ENCODE results near the gene TNFSF12.
A peak's percentile ranks its signal among the peaks of the same experiment; 100 is the strongest.

TNFSF12 gene

GRCh38 chr17:7513850-7514419 lies 34.9 kb upstream of the TNFSF12 start:
- H3K36me3 ChIP-seq (ENCODE audit: control insufficient read depth, insufficient read depth, low read length), result peaks cover 40% of the 10 kb centered on the region
- H3K4me3 ChIP-seq (ENCODE audit: low read length), result no peak overlapping the region
- no peak overlapping the region for H3K27ac ChIP-seq (ENCODE audit: low read depth, low read length)
- H3K27me3 ChIP-seq (ENCODE audit: control insufficient read depth, insufficient read depth, low read length), result no peaks in the 10 kb centered on the region
- no peak overlapping the region for H3K9ac ChIP-seq (ENCODE audit: low read length)
- no peaks in the 10 kb centered on the region for H3K4me1 ChIP-seq (ENCODE audit: control insufficient read depth, insufficient read depth, low read length)

- Histone ChIP-seq H3K4me1 (ENCODE audit: control insufficient read depth, insufficient read depth, low read length) (no peaks in the 10 kb centered on the region), H3K4me3 (ENCODE audit: low read length) (no peak overlapping the region), H3K27ac (ENCODE audit: low read depth, low read length) (no peak overlapping the region), H3K36me3 (ENCODE audit: control insufficient read depth, insufficient read depth, low read length) (peaks cover 25% of the 10 kb centered on the region), H3K27me3 (ENCODE audit: control insufficient read depth, insufficient read depth, low read length) (no peaks in the 10 kb centered on the region), H3K9ac (ENCODE audit: low read length) (no peak overlapping the region)
Observed at GRCh38 chr17:7515911-7516610, 32.8 kb upstream of the TNFSF12 start.

- Histone ChIP-seq H3K9ac (ENCODE audit: low read length) (no peak overlapping the region), H3K36me3 (ENCODE audit: control insufficient read depth, insufficient read depth, low read length) (no peaks in the 10 kb centered on the region), H3K27me3 (ENCODE audit: control insufficient read depth, insufficient read depth, low read length) (no peaks in the 10 kb centered on the region), H3K4me3 (ENCODE audit: low read length) (no peak overlapping the region), H3K27ac (ENCODE audit: low read depth, low read length) (no peak overlapping the region), H3K4me1 (ENCODE audit: control insufficient read depth, insufficient read depth, low read length) (no peaks in the 10 kb centered on the region)
Observed at GRCh38 chr17:7523033-7523432, 25.8 kb upstream of the TNFSF12 start.

DNA sequence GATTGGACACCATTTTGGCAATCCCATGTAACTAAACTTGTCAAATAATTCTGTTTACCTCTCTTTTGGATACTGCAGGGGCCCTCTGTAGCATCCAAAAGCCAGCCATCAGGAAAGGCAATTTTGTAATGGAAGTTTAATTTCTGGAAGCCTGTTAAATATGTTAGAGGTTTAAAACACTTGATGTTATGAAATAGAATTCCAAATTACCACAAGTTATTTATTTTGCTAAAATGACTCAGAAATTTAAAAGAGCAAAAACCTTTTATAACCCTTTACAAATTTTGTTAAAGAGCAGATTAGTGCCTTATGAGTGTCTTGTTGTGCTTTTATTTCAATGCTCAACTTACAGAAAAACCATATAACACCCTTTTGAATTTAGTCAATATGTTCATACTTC lies 20.0 kb upstream of the TNFSF12 start:
- no peaks in the 10 kb centered on the region for H3K27me3 ChIP-seq (ENCODE audit: control insufficient read depth, insufficient read depth, low read length)
- no peak overlapping the region for H3K27ac ChIP-seq (ENCODE audit: low read depth, low read length)
- no peaks in the 10 kb centered on the region for H3K36me3 ChIP-seq (ENCODE audit: control insufficient read depth, insufficient read depth, low read length)
- no peaks in the 10 kb centered on the region for H3K4me1 ChIP-seq (ENCODE audit: control insufficient read depth, insufficient read depth, low read length)
- H3K9ac ChIP-seq (ENCODE audit: low read length), result no peak overlapping the region
- no peak overlapping the region for H3K4me3 ChIP-seq (ENCODE audit: low read length)

GRCh38 chr17:7530023-7530900 lies 18.6 kb upstream of the TNFSF12 start:
- no peak overlapping the region for H3K27ac ChIP-seq (ENCODE audit: low read depth, low read length)
- H3K4me3 ChIP-seq (ENCODE audit: low read length), result no peak overlapping the region

GRCh38 chr17:7538050-7538449 lies 10.8 kb upstream of the TNFSF12 start:
- H3K4me3 ChIP-seq (ENCODE audit: low read length), result no peak overlapping the region
- no peaks in the 10 kb centered on the region for H3K36me3 ChIP-seq (ENCODE audit: control insufficient read depth, insufficient read depth, low read length)
- H3K27ac ChIP-seq (ENCODE audit: low read depth, low read length), result no peak overlapping the region

More at GRCh38 chr17:7530023-7530900, 18.6 kb upstream of the TNFSF12 start:
- Histone ChIP-seq H3K4me1 (ENCODE audit: control insufficient read depth, insufficient read depth, low read length) (no peaks in the 10 kb centered on the region), H3K36me3 (ENCODE audit: control insufficient read depth, insufficient read depth, low read length) (no peaks in the 10 kb centered on the region), H3K9ac (ENCODE audit: low read length) (no peak overlapping the region), H3K27me3 (ENCODE audit: control insufficient read depth, insufficient read depth, low read length) (no peaks in the 10 kb centered on the region)

DNA sequence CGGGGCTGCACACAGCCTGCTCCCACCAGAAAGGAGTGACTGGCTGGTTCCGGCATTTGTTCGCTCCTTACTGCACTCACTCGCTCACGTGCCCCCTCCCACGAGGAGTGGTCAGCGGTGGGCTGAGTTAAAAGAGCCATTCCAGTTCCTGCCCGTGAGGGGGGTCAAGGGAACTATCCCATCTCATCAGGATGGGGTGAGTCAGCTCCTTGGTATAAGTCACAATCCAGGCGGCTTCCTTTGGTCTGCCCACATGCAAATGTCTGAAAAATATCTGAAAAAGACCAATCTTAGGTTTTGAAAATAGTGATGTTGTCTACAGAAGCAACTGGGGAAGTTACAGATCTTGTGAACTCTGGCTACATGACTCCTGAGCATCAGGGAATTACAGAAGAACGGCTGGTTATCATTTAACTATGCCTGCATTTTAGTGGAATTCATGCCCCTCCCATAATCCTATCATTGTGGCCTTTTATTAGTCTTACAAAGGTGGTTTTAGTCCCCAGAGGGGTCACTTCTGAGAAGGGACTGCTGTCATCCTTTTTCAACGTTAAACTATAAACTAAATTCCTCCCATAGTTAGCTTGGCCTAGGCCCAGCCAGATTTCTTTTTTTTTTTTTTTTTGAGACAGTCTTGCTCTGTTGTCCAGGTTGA lies 9.8 kb upstream of the TNFSF12 start:
- Histone ChIP-seq H3K27ac (ENCODE audit: low read depth, low read length) (no peak overlapping the region), H3K9ac (ENCODE audit: low read length) (no peak overlapping the region), H3K4me3 (ENCODE audit: low read length) (no peak overlapping the region), H3K4me1 (ENCODE audit: control insufficient read depth, insufficient read depth, low read length) (no peaks in the 10 kb centered on the region), H3K27me3 (ENCODE audit: control insufficient read depth, insufficient read depth, low read length) (no peaks in the 10 kb centered on the region), H3K36me3 (ENCODE audit: control insufficient read depth, insufficient read depth, low read length) (no peaks in the 10 kb centered on the region)

More at GRCh38 chr17:7538050-7538449, 10.8 kb upstream of the TNFSF12 start:
- H3K27me3 ChIP-seq (ENCODE audit: control insufficient read depth, insufficient read depth, low read length), result no peaks in the 10 kb centered on the region
- no peak overlapping the region for H3K9ac ChIP-seq (ENCODE audit: low read length)
- no peaks in the 10 kb centered on the region for H3K4me1 ChIP-seq (ENCODE audit: control insufficient read depth, insufficient read depth, low read length)

GRCh38 chr17:7541074-7541621 lies 7.7 kb upstream of the TNFSF12 start:
- no peaks in the 10 kb centered on the region for H3K36me3 ChIP-seq (ENCODE audit: control insufficient read depth, insufficient read depth, low read length)

GRCh38 chr17:7544911-7545310 lies 3.9 kb upstream of the TNFSF12 start:
- peaks cover 7% of the 10 kb centered on the region for H3K4me1 ChIP-seq (ENCODE audit: control insufficient read depth, insufficient read depth, low read length)
- H3K27ac ChIP-seq (ENCODE audit: low read depth, low read length), result no peak overlapping the region
- H3K27me3 ChIP-seq (ENCODE audit: control insufficient read depth, insufficient read depth, low read length), result no peaks in the 10 kb centered on the region
- no peak overlapping the region for H3K4me3 ChIP-seq (ENCODE audit: low read length)
- no peak overlapping the region for H3K9ac ChIP-seq (ENCODE audit: low read length)
- no peaks in the 10 kb centered on the region for H3K36me3 ChIP-seq (ENCODE audit: control insufficient read depth, insufficient read depth, low read length)

More at GRCh38 chr17:7541074-7541621, 7.7 kb upstream of the TNFSF12 start:
- Histone ChIP-seq H3K27me3 (ENCODE audit: control insufficient read depth, insufficient read depth, low read length) (no peaks in the 10 kb centered on the region), H3K27ac (ENCODE audit: low read depth, low read length) (no peak overlapping the region), H3K4me1 (ENCODE audit: control insufficient read depth, insufficient read depth, low read length) (no peaks in the 10 kb centered on the region), H3K9ac (ENCODE audit: low read length) (no peak overlapping the region), H3K4me3 (ENCODE audit: low read length) (no peak overlapping the region)

GRCh38 chr17:7549401-7550055 lies 670 bp downstream of the TNFSF12 start:
- H3K9ac ChIP-seq (ENCODE audit: low read length), result peak overlapping the region; percentile 87
- H3K27ac ChIP-seq (ENCODE audit: low read depth, low read length), result peak overlapping the region; percentile 89
- no peaks in the 10 kb centered on the region for H3K27me3 ChIP-seq (ENCODE audit: control insufficient read depth, insufficient read depth, low read length)
- H3K4me3 ChIP-seq (ENCODE audit: low read length), result peak overlapping the region; percentile 96
- peaks cover 8% of the 10 kb centered on the region for H3K4me1 ChIP-seq (ENCODE audit: control insufficient read depth, insufficient read depth, low read length)
- H3K36me3 ChIP-seq (ENCODE audit: control insufficient read depth, insufficient read depth, low read length), result peaks cover 6% of the 10 kb centered on the region

GRCh38 chr17:7550344-7550743 lies 1.5 kb downstream of the TNFSF12 start:
- peaks cover 6% of the 10 kb centered on the region for H3K36me3 ChIP-seq (ENCODE audit: control insufficient read depth, insufficient read depth, low read length)
- peak overlapping the region; percentile 89 for H3K27ac ChIP-seq (ENCODE audit: low read depth, low read length)
- no peaks in the 10 kb centered on the region for H3K27me3 ChIP-seq (ENCODE audit: control insufficient read depth, insufficient read depth, low read length)
- H3K4me1 ChIP-seq (ENCODE audit: control insufficient read depth, insufficient read depth, low read length), result peaks cover 8% of the 10 kb centered on the region
- H3K4me3 ChIP-seq (ENCODE audit: low read length), result no peak overlapping the region
- no peak overlapping the region for H3K9ac ChIP-seq (ENCODE audit: low read length)

Measured in rectal smooth muscle tissue (tissue), 1 donor.